ENCODE results near the gene PLCH2. TPM values are rescaled to one million over a fixed set of nuclear protein-coding genes. Genes with fewer than 3 reads are reported as not detected.

The PLCH2 gene
- polyA plus RNA-seq, 1 donor from 2014 or later: 5.7 TPM

DNA sequence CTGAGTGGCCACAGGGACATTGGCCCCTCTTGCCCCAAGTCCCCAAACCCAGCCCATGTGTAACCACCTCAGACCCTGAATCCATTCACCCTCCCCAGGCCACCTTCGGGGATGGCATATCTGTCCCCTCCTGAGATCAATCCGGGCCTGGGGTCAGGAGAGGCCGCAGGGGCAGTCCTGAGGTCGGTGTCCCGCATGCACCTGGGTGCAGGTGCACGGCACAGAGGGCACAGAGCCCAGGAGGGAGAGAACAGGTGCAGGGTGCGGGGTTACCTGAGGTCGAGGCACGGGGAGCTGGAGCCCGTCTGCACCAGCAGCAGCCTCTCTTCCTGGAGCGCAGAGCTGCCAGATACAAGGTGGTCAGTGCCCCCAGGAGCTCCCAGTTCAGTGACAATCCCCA lies 33.5 kb downstream of the PLCH2 start:
- H3K9me2 ChIP-seq (ENCODE audit: insufficient read depth, low read length): no peaks in the 10 kb centered on the region
- H3K27ac ChIP-seq (ENCODE audit: low read length): no peak overlapping the region
- H3K4me2 ChIP-seq (ENCODE audit: low read length): no peak overlapping the region
- no peaks in the 10 kb centered on the region for H3K79me2 ChIP-seq (replicated peaks; ENCODE audit: insufficient read depth, low read length)
- H3F3A ChIP-seq (ENCODE audit: insufficient read depth, low read length, poor library complexity, severe bottlenecking): no peaks in the 10 kb centered on the region
- H3K9me3 ChIP-seq (ENCODE audit: low read length): no peaks in the 10 kb centered on the region
- TF ChIP-seq, protein P1, sequence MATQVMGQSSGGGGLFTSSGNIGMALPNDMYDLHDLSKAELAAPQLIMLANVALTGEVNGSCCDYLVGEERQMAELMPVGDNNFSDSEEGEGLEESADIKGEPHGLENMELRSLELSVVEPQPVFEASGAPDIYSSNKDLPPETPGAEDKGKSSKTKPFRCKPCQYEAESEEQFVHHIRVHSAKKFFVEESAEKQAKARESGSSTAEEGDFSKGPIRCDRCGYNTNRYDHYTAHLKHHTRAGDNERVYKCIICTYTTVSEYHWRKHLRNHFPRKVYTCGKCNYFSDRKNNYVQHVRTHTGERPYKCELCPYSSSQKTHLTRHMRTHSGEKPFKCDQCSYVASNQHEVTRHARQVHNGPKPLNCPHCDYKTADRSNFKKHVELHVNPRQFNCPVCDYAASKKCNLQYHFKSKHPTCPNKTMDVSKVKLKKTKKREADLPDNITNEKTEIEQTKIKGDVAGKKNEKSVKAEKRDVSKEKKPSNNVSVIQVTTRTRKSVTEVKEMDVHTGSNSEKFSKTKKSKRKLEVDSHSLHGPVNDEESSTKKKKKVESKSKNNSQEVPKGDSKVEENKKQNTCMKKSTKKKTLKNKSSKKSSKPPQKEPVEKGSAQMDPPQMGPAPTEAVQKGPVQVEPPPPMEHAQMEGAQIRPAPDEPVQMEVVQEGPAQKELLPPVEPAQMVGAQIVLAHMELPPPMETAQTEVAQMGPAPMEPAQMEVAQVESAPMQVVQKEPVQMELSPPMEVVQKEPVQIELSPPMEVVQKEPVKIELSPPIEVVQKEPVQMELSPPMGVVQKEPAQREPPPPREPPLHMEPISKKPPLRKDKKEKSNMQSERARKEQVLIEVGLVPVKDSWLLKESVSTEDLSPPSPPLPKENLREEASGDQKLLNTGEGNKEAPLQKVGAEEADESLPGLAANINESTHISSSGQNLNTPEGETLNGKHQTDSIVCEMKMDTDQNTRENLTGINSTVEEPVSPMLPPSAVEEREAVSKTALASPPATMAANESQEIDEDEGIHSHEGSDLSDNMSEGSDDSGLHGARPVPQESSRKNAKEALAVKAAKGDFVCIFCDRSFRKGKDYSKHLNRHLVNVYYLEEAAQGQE (IDR thresholded peaks at IDR 0.05; ENCODE audit: borderline replicate concordance): no peak
- no peak for TF ChIP-seq EZH2 (IDR thresholded peaks at IDR 0.05; ENCODE audit: borderline replicate concordance, insufficient read depth, low read length, poor library complexity, severe bottlenecking)
- TF ChIP-seq RAD21 (conservative IDR thresholded peaks at IDR 0.05): no peak
- no peak for TF ChIP-seq SMC3 (conservative IDR thresholded peaks at IDR 0.05; ENCODE audit: poor library complexity)
- TF ChIP-seq POLR2AphosphoS5 (IDR thresholded peaks at IDR 0.05): no peak
- TF ChIP-seq, protein P2, sequence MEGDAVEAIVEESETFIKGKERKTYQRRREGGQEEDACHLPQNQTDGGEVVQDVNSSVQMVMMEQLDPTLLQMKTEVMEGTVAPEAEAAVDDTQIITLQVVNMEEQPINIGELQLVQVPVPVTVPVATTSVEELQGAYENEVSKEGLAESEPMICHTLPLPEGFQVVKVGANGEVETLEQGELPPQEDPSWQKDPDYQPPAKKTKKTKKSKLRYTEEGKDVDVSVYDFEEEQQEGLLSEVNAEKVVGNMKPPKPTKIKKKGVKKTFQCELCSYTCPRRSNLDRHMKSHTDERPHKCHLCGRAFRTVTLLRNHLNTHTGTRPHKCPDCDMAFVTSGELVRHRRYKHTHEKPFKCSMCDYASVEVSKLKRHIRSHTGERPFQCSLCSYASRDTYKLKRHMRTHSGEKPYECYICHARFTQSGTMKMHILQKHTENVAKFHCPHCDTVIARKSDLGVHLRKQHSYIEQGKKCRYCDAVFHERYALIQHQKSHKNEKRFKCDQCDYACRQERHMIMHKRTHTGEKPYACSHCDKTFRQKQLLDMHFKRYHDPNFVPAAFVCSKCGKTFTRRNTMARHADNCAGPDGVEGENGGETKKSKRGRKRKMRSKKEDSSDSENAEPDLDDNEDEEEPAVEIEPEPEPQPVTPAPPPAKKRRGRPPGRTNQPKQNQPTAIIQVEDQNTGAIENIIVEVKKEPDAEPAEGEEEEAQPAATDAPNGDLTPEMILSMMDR (IDR thresholded peaks at IDR 0.05; ENCODE audit: poor library complexity, severe bottlenecking): no peak
- TF ChIP-seq MXI1 (conservative IDR thresholded peaks at IDR 0.05; ENCODE audit: poor library complexity, severe bottlenecking): no peak
- TF ChIP-seq EP300 (conservative IDR thresholded peaks at IDR 0.05; ENCODE audit: poor library complexity, severe bottlenecking): no peak
- no peak for TF ChIP-seq TAF1 (IDR thresholded peaks at IDR 0.05; ENCODE audit: low read depth)
- no peak overlapping the region for H3K4me3 ChIP-seq (ENCODE audit: low read length)
- H3K36me3 ChIP-seq (ENCODE audit: insufficient read depth, low read length): no peaks in the 10 kb centered on the region
- H4K20me1 ChIP-seq (ENCODE audit: insufficient read depth): no peaks in the 10 kb centered on the region
- no peak overlapping the region for H3K9ac ChIP-seq (ENCODE audit: low read length)
- H3K27me3 ChIP-seq (ENCODE audit: insufficient read depth, low read depth, low read length): no peaks in the 10 kb centered on the region
- no peak overlapping the region for H2AFZ ChIP-seq (ENCODE audit: low read depth, low read length)

DNA sequence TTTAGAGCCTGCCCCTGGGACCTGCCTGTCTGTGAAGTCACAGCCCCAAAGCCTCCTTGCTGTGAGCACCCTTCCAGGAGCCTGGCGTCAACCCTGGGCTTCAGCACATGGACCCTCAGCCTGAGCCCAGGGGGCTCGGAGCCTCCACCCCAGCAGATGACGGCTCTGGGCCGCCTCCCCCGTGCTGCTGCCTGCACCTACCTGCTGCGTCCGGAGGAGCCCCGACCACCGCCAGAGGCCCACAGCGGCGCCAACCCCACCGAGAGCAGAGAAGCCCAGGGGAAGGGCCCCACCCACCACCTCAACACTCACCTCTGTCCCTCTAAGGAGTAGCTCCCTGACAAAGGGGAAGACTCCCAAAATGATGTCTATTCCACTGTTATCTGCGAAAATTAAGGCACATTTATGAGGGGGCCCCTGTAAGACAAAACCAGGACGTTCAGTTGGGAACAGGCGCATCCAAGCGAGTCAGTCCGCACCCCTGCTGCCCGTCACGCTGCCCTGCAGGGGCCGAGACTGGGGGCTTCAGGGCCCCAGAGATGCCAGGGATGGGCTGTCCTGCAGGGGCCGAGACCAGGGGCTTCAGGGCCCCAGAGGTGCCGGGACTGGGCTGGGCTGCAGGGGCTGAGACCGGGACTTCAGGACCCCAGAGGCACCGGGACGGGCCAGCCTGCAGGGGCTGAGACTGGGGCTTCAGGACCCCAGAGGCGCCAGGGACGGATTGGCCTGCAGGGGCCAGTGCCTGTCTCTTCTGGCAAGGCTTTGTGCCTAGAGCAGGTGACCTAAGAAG lies 34.5 kb downstream of the PLCH2 start:
- Histone ChIP-seq H3K27me3 (ENCODE audit: insufficient read depth, low read depth, low read length) (no peaks in the 10 kb centered on the region), H2AFZ (ENCODE audit: low read depth, low read length) (no peak overlapping the region), H3K27ac (ENCODE audit: low read length) (no peak overlapping the region), H3K36me3 (ENCODE audit: insufficient read depth, low read length) (no peaks in the 10 kb centered on the region), H3K4me2 (ENCODE audit: low read length) (no peak overlapping the region), H3K79me2 (replicated peaks; ENCODE audit: insufficient read depth, low read length) (no peaks in the 10 kb centered on the region), H3K4me3 (ENCODE audit: low read length) (no peak overlapping the region), H4K20me1 (ENCODE audit: insufficient read depth) (no peaks in the 10 kb centered on the region), H3F3A (ENCODE audit: insufficient read depth, low read length, poor library complexity, severe bottlenecking) (no peaks in the 10 kb centered on the region), H3K9ac (ENCODE audit: low read length) (no peak overlapping the region), H3K9me3 (ENCODE audit: low read length) (no peaks in the 10 kb centered on the region), H3K9me2 (ENCODE audit: insufficient read depth, low read length) (no peaks in the 10 kb centered on the region)
- no peak for TF ChIP-seq POLR2AphosphoS5 (IDR thresholded peaks at IDR 0.05)
- TF ChIP-seq, protein P1 (IDR thresholded peaks at IDR 0.05; ENCODE audit: borderline replicate concordance): no peak
- TF ChIP-seq, protein P2 (IDR thresholded peaks at IDR 0.05; ENCODE audit: poor library complexity, severe bottlenecking): no peak
- TF ChIP-seq TAF1 (IDR thresholded peaks at IDR 0.05; ENCODE audit: low read depth): no peak
- no peak for TF ChIP-seq EZH2 (IDR thresholded peaks at IDR 0.05; ENCODE audit: borderline replicate concordance, insufficient read depth, low read length, poor library complexity, severe bottlenecking)
- TF ChIP-seq EP300 (conservative IDR thresholded peaks at IDR 0.05; ENCODE audit: poor library complexity, severe bottlenecking): no peak
- no peak for TF ChIP-seq MXI1 (conservative IDR thresholded peaks at IDR 0.05; ENCODE audit: poor library complexity, severe bottlenecking)
- TF ChIP-seq SMC3 (conservative IDR thresholded peaks at IDR 0.05; ENCODE audit: poor library complexity): no peak
- no peak for TF ChIP-seq RAD21 (conservative IDR thresholded peaks at IDR 0.05)
